ENCODE measurements around the gene ZBTB20.

The ZBTB20 gene

GRCh38 chr3:115082260-115082659, 64.8 kb downstream of the ZBTB20 start:
- ChIA-PET CTCF (no interaction called here), POLR2A (ENCODE audit: low non-redundant PET) (no interaction called here)
- no peak for TF ChIP-seq CTCF (conservative IDR thresholded peaks at IDR 0.05; ENCODE audit: low read depth)
- DNase-seq (ENCODE audit: low spot score) = no peak
- no peak overlapping the region for H3K27ac ChIP-seq

- ChIA-PET POLR2A (ENCODE audit: low non-redundant PET) (no interaction called here), CTCF (no interaction called here)
- DNase-seq (ENCODE audit: low spot score) = no peak
- no peak overlapping the region for H3K27ac ChIP-seq
- TF ChIP-seq CTCF (conservative IDR thresholded peaks at IDR 0.05; ENCODE audit: low read depth) = no peak
These were observed 65.6 kb downstream of the ZBTB20 start for GRCh38 chr3:115081444-115081843.

GRCh38 chr3:115077501-115078250, 69.4 kb downstream of the ZBTB20 start:
- CTCF ChIA-PET = no interaction called here
- POLR2A ChIA-PET (ENCODE audit: low non-redundant PET) = no interaction called here
- H3K27ac ChIP-seq = no peak overlapping the region
- TF ChIP-seq CTCF (conservative IDR thresholded peaks at IDR 0.05; ENCODE audit: low read depth) = no peak
- DNase-seq (ENCODE audit: low spot score) = no peak

- ChIA-PET POLR2A (ENCODE audit: low non-redundant PET) (no interaction called here), CTCF (interaction anchor here (0.7 kb wide), 1 partner anchor 201 kb away, joined by 5 read pairs; no protein-coding TSS in a partner anchor)
- DNase-seq (ENCODE audit: low spot score) = no peak
- no peak overlapping the region for H3K27ac ChIP-seq
- no peak for TF ChIP-seq CTCF (conservative IDR thresholded peaks at IDR 0.05; ENCODE audit: low read depth)
These were observed 72.6 kb downstream of the ZBTB20 start for GRCh38 chr3:115074502-115074901.

GRCh38 chr3:115072265-115073021, 74.6 kb downstream of the ZBTB20 start:
- peak; percentile 49 for DNase-seq (ENCODE audit: low spot score)
- ChIA-PET CTCF (no interaction called here), POLR2A (ENCODE audit: low non-redundant PET) (no interaction called here)
- no peak overlapping the region for H3K27ac ChIP-seq
- TF ChIP-seq CTCF (conservative IDR thresholded peaks at IDR 0.05; ENCODE audit: low read depth) = no peak

- no peak overlapping the region for H3K27ac ChIP-seq
- no peak for TF ChIP-seq CTCF (conservative IDR thresholded peaks at IDR 0.05; ENCODE audit: low read depth)
- DNase-seq (ENCODE audit: low spot score) = no peak
- CTCF ChIA-PET = no interaction called here
- POLR2A ChIA-PET (ENCODE audit: low non-redundant PET) = no interaction called here
These were observed 75.5 kb downstream of the ZBTB20 start for GRCh38 chr3:115071601-115072000.

Data from RWPE1 (cell line).